ENCODE measurements around the gene THSD7A. TPM values are rescaled to one million over a fixed set of nuclear protein-coding genes. Genes with fewer than 3 reads are reported as not detected.
A peak's percentile ranks its signal among the peaks of the same experiment; 100 is the strongest.

The THSD7A gene
- total RNA-seq, 1 experiment from 2014 or later = 0.68 TPM

DNA sequence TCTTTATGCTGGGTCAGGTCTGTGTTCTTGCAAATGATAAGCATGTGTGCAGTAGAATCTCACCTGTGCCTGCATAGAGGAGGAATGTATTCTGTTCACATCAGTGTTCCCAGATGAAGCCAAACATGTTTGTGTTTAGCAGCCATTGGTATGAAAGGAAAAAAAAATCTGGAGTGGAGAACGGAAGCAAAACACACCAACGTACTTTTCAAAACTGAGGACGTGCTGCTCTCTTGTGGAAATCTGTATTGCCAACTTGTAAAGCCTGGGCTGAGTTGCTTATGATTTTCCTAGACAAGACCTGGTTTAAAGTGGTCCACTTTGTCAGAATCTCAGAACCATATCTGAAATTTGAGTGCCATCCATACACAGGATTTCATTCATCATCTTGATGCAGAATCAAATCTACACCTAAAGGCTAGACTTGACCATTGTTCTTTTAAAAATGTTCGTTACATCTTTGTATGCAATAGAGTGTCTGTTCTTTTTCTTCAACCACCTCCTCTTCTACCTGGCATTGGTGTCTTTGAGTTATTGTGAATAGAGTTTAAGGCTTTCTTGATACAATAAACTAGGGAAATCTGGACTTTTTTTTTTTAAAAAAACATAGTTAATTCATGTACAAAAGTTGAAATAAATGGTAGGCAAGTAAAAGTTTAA lies 490.6 kb downstream of the THSD7A start:
- ChIA-PET POLR2A (no interaction called here), CTCF (interaction anchor here (0.7 to 1.1 kb wide), 2 partner anchors 9 to 113 kb away, joined by 3 read pairs; no protein-coding TSS in a partner anchor)
- H3K36me3 Mint-ChIP-seq = no peaks in the 10 kb centered on the region
- no peak for DNase-seq (ENCODE audit: low spot score)
- H3K4me3 Mint-ChIP-seq = no peak overlapping the region
- H3K4me1 Mint-ChIP-seq = peaks cover 24% of the 10 kb centered on the region
- no peaks in the 10 kb centered on the region for H3K9me3 Mint-ChIP-seq
- no peaks in the 10 kb centered on the region; the same call in 1 of the 2 replicates for H3K27me3 Mint-ChIP-seq (ENCODE audit: low read depth)
- ATAC-seq = peak; percentile 68
- no peak for TF ChIP-seq TEAD1 (CRISPR knock-in tag; IDR thresholded peaks at IDR 0.05)
- no peak overlapping the region for H3K27ac Mint-ChIP-seq

DNA sequence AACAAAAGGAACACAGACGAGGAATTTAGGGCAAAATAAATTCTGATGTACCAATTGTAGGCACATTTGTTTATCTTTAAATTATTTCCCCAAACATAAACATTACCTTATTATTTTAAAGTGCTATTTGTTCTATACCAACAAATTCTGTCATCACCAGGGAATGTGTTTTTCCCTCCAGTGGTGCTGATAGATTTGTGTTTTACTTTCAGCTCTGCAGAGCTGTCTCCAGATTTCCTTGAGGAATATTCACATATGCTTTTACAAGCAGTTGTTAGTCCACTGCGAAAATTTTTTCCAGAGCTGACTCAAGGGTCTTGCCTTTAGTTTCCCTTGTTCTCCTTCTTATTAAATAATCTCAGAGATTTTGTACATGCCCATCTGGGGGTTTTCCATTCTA lies 495.6 kb downstream of the THSD7A start:
- H3K36me3 Mint-ChIP-seq = no peaks in the 10 kb centered on the region
- ATAC-seq = no peak
- H3K9me3 Mint-ChIP-seq = no peaks in the 10 kb centered on the region
- no peak overlapping the region for H3K4me3 Mint-ChIP-seq
- H3K4me1 Mint-ChIP-seq = peaks cover 5% of the 10 kb centered on the region
- no peak overlapping the region for H3K27ac Mint-ChIP-seq
- no peaks in the 10 kb centered on the region for H3K27me3 Mint-ChIP-seq (ENCODE audit: low read depth)
- ChIA-PET POLR2A (no interaction called here), CTCF (no interaction called here)
- DNase-seq (ENCODE audit: low spot score) = no peak
- TF ChIP-seq, protein P1, sequence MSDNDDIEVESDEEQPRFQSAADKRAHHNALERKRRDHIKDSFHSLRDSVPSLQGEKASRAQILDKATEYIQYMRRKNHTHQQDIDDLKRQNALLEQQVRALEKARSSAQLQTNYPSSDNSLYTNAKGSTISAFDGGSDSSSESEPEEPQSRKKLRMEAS (CRISPR knock-in tag; IDR thresholded peaks at IDR 0.05) = no peak
- TF ChIP-seq SP1 (CRISPR knock-in tag; conservative IDR thresholded peaks at IDR 0.05) (no peak), ZNF396 (CRISPR knock-in tag; IDR thresholded peaks at IDR 0.05; ENCODE audit: borderline replicate concordance) (no peak), ESRRA (CRISPR knock-in tag; IDR thresholded peaks at IDR 0.05; ENCODE audit: borderline replicate concordance) (no peak), CBFB (CRISPR knock-in tag; IDR thresholded peaks at IDR 0.05; ENCODE audit: low read depth) (no peak), ZNF232 (CRISPR knock-in tag; IDR thresholded peaks at IDR 0.05) (no peak), NR3C1 (CRISPR knock-in tag; conservative IDR thresholded peaks at IDR 0.05; ENCODE audit: low read depth) (no peak), ZNF671 (CRISPR knock-in tag; IDR thresholded peaks at IDR 0.05) (no peak), GABPB1 (CRISPR knock-in tag; IDR thresholded peaks at IDR 0.05) (no peak)
- TF ChIP-seq, protein P2, sequence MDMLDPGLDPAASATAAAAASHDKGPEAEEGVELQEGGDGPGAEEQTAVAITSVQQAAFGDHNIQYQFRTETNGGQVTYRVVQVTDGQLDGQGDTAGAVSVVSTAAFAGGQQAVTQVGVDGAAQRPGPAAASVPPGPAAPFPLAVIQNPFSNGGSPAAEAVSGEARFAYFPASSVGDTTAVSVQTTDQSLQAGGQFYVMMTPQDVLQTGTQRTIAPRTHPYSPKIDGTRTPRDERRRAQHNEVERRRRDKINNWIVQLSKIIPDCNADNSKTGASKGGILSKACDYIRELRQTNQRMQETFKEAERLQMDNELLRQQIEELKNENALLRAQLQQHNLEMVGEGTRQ (CRISPR knock-in tag; IDR thresholded peaks at IDR 0.05) = no peak
- TF ChIP-seq, protein P3, sequence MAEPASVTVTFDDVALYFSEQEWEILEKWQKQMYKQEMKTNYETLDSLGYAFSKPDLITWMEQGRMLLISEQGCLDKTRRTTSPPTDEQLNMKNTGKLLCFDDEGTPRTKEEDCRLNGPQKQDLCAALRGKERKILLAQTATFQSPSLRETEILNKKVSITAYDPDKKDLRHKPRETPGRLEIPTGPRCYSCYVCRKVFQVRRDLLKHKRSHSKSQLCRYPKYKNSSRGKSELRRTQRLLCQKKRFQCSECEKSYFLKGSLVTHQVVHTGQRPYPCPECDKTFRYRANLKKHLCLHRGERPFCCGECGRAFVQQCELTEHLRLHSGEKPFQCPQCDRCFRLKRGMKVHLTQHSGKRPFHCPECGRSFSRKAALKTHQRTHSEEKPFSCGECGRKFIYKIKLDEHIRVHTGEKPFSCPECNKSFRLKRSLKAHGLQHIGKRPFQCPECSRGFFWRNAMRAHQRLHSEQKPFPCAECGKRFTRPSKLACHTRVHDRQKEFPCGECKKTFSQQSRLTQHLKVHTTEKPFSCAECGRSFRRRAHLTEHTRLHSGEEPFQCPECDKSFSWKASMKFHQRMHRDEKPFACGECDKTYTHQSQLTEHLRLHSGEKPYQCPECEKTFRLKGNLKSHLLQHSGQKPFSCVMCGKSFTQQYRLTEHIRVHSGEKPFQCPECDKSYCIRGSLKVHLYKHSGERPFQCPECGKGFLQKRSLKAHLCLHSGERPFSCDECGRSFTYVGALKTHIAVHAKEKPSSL (CRISPR knock-in tag; conservative IDR thresholded peaks at IDR 0.05) = no peak
- TF ChIP-seq, protein P4, sequence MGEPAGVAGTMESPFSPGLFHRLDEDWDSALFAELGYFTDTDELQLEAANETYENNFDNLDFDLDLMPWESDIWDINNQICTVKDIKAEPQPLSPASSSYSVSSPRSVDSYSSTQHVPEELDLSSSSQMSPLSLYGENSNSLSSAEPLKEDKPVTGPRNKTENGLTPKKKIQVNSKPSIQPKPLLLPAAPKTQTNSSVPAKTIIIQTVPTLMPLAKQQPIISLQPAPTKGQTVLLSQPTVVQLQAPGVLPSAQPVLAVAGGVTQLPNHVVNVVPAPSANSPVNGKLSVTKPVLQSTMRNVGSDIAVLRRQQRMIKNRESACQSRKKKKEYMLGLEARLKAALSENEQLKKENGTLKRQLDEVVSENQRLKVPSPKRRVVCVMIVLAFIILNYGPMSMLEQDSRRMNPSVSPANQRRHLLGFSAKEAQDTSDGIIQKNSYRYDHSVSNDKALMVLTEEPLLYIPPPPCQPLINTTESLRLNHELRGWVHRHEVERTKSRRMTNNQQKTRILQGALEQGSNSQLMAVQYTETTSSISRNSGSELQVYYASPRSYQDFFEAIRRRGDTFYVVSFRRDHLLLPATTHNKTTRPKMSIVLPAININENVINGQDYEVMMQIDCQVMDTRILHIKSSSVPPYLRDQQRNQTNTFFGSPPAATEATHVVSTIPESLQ (CRISPR knock-in tag; IDR thresholded peaks at IDR 0.05) = no peak
- TF ChIP-seq, protein P5, sequence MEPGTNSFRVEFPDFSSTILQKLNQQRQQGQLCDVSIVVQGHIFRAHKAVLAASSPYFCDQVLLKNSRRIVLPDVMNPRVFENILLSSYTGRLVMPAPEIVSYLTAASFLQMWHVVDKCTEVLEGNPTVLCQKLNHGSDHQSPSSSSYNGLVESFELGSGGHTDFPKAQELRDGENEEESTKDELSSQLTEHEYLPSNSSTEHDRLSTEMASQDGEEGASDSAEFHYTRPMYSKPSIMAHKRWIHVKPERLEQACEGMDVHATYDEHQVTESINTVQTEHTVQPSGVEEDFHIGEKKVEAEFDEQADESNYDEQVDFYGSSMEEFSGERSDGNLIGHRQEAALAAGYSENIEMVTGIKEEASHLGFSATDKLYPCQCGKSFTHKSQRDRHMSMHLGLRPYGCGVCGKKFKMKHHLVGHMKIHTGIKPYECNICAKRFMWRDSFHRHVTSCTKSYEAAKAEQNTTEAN (CRISPR knock-in tag; IDR thresholded peaks at IDR 0.05) = no peak

DNA sequence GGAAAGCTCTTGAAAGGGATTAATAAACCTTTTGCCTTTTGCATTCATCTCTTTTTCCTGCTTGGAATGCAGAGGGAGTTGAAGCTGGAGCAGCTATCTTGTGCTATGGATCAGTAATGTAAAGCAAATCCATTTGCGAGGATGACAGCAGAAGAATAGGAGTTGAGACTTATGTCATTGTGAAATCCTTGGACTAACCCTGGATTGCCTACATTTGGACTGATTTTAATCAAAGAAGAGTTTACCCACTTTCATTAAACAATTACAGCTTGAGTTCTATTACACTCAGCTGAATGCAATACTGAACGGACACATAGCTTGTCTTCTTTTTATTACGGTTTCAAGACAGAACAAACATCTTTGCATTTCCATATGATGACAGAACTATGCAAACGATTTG lies 496.1 kb downstream of the THSD7A start:
- no peak overlapping the region for H3K27ac Mint-ChIP-seq
- no peaks in the 10 kb centered on the region for H3K36me3 Mint-ChIP-seq
- no peaks in the 10 kb centered on the region for H3K9me3 Mint-ChIP-seq
- TF ChIP-seq SMAD3 (CRISPR knock-in tag; IDR thresholded peaks at IDR 0.05; ENCODE audit: borderline replicate concordance) (no peak), MYBL2 (CRISPR knock-in tag; IDR thresholded peaks at IDR 0.05) (no peak), ATF1 (CRISPR knock-in tag; IDR thresholded peaks at IDR 0.05) (no peak)
- TF ChIP-seq, protein P2 (CRISPR knock-in tag; IDR thresholded peaks at IDR 0.05) = no peak
- no peaks in the 10 kb centered on the region for H3K27me3 Mint-ChIP-seq (ENCODE audit: low read depth)
- no peak for ATAC-seq
- no peak overlapping the region for H3K4me3 Mint-ChIP-seq
- no peak for DNase-seq (ENCODE audit: low spot score)
- ChIA-PET POLR2A (no interaction called here), CTCF (interaction anchor here (0.8 kb wide), 1 partner anchor 8 kb away, joined by 3 read pairs; no protein-coding TSS in a partner anchor)
- H3K4me1 Mint-ChIP-seq = peaks cover 3% of the 10 kb centered on the region
